Mucosa of descending colon (tissue), 3 donors: ENCODE measurements around the gene BRIX1. TPM values are rescaled to one million over a fixed set of nuclear protein-coding genes. Genes with fewer than 3 reads are reported as not detected.
"Not testable (repeated sequence)": the region's sequence is repeated elsewhere in the genome, so short reads cannot be mapped to it uniquely, and the experiment has no call there.

Experiments
- ATAC-seq: fragments of 200-7000 bp; cut with Tn5 transposase; one replicate; pipeline ENCODE4 v1.9.1; 2020; ENCODE audit warnings: mild to moderate bottlenecking, moderate library complexity
- DNase-seq, 3 donors: peaks; one replicate each; pipeline ENCODE4 v3.0.0-alpha.2; 2020
- H3K36me3 ChIP-seq: fragments of 200-600 bp; one replicate; pipeline ENCODE4 v1.8.0; 2021; ENCODE audit warnings: low read depth, mild to moderate bottlenecking
- H3K4me1 ChIP-seq: fragments of 200-600 bp; one replicate; pipeline ENCODE4 v1.8.0; 2021; ENCODE audit warnings: low read depth, mild to moderate bottlenecking
- H3K4me3 ChIP-seq: fragments of 200-600 bp; one replicate; pipeline ENCODE4 v1.8.0; 2021; ENCODE audit warnings: mild to moderate bottlenecking
- H3K9me3 ChIP-seq: fragments of 200-600 bp; one replicate; pipeline ENCODE4 v1.8.0; 2021; ENCODE audit warnings: mild to moderate bottlenecking
- intact Hi-C, 2 donors: fragments of 100-400 bp; cut with DNase I in 1 of 2; cut with micrococcal nuclease in 1 of 2; formaldehyde crosslinking; loops; one replicate each; pipeline versions ENCODE4 v1.11.0 to v1.11.1; 2022; cut with DNase I, micrococcal nuclease
- total RNA-seq, 3 donors: library from RNA; stranded (reverse); fragmentation: NEBNext Ultra II Directional in 2 of 3; extraction: Animal tissue kit (Norgen Biotek cat#: 25700) in 2 of 3; gene quantifications; one replicate each; pipeline versions ENCODE4 v1.2.1 to v1.2.4, GENCODE V29; 2021 to 2023
- TF ChIP-seq, protein P1 (sequence below): fragments of 200-600 bp; IDR thresholded peaks from one replicate; pipeline ENCODE4 v1.8.0; 2022; ENCODE audit warnings: antibody characterized with exemption, mild to moderate bottlenecking
- donor health status: DM: no; HTN: no; CAD: no; lungs with moderate emphysema.
- donor health status: DM: no; HTN: no; CAD: no.
- donor health status: DM: no; HTN: yes; CAD: no.

BRIX1 gene
- total RNA-seq, 3 donors from 2014 or later: 10.7 to 19.2 (median 18.2) TPM

DNA sequence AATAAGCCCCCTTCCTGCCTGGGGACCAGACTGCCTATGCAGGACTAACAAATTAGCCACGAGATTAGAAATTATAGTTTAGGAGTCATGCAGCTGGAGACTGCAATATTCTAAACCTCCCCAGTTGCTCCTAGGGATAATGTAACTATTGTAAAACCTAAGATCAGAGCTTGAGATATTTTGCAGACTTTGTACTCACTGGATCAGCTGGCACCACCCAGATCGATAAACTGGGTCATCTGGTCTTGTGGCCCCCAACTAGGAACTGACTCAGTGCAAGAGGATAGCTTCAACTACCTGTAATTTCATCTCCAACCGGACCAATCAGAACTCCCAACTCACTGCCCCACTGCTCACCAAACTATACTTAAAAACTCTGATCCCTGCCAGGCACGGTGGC is 52.0 kb downstream of the BRIX1 start:
- Histone ChIP-seq H3K36me3 (no peaks in the 10 kb centered on the region), H3K4me1 (no peaks in the 10 kb centered on the region), H3K9me3 (peaks cover 9% of the 10 kb centered on the region), H3K4me3 (no peak overlapping the region)
- ATAC-seq (no peak), DNase-seq (no peak)
- TF ChIP-seq, protein P1, sequence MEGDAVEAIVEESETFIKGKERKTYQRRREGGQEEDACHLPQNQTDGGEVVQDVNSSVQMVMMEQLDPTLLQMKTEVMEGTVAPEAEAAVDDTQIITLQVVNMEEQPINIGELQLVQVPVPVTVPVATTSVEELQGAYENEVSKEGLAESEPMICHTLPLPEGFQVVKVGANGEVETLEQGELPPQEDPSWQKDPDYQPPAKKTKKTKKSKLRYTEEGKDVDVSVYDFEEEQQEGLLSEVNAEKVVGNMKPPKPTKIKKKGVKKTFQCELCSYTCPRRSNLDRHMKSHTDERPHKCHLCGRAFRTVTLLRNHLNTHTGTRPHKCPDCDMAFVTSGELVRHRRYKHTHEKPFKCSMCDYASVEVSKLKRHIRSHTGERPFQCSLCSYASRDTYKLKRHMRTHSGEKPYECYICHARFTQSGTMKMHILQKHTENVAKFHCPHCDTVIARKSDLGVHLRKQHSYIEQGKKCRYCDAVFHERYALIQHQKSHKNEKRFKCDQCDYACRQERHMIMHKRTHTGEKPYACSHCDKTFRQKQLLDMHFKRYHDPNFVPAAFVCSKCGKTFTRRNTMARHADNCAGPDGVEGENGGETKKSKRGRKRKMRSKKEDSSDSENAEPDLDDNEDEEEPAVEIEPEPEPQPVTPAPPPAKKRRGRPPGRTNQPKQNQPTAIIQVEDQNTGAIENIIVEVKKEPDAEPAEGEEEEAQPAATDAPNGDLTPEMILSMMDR: no peak
- intact Hi-C loops: no loop called here

DNA sequence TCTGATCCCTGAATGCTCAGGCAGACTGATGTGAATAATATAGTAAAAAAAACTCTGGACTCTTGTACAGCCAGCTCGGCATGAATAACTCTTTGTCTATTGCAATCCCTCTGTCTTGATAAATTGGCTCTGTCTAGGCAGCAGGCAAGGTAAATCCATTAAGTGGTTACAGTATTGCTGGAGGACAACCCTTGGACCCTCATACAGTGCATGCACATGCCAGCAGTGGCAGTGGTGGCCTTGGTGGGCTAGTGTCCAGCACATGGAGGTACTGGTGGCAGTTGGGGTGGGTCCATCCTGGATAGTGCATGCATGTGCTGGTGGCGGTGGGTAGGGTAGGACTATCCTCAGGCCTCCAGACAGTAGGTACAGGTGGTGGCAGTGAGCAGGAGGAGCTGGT is 52.7 kb downstream of the BRIX1 start:
- H3K9me3 ChIP-seq: peaks cover 9% of the 10 kb centered on the region
- no peaks in the 10 kb centered on the region for H3K4me1 ChIP-seq
- H3K4me3 ChIP-seq: no peak overlapping the region
- no peaks in the 10 kb centered on the region for H3K36me3 ChIP-seq
- intact Hi-C loops: no loop called here
- TF ChIP-seq, protein P1: no peak
- ATAC-seq: no peak
- no peak for DNase-seq

DNA sequence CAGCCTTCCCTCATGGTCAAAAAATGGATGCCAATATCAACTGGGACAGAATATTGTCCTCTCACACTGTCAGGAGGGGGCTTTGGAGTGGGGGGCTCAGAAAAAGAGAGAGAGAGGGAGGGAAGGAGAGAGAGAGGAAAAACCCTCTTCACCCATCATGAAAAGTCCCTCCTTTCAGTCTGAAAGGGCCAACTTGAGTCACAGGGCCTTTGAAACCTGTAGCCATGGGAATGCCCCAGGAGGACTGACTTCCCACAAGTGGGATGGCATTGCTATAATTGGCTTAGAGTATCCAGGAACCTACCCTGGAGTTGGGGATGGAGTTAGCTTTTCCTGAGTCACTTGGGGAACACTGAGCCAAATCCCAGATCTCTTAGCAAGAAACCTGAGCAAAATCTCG is 55.0 kb downstream of the BRIX1 start:
- Histone ChIP-seq H3K36me3 (no peaks in the 10 kb centered on the region), H3K9me3 (peaks cover 6% of the 10 kb centered on the region), H3K4me1 (no peaks in the 10 kb centered on the region), H3K4me3 (no peak overlapping the region)
- DNase-seq (no peak), ATAC-seq (no peak)
- intact Hi-C loops: no loop called here
- TF ChIP-seq, protein P1: no peak

DNA sequence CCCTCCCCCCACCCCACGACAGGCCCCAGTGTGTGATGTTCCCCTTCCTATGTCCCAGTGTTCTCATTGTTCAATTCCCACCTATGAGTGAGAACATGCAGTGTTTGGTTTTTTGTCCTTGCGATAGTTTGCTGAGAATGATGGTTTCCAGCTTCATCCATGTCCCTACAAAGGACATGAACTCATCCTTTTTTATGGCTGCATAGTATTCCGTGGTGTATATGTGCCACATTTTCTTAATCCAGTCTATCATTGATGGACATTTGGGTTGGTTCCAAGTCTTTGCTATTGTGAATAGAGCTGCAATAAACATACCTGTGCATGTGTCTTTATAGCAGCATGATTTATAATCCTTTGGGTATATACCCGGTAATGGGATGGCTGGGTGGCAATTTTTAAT is 56.1 kb downstream of the BRIX1 start:
- H3K36me3 ChIP-seq, intact Hi-C loops, H3K4me3 ChIP-seq, H3K4me1 ChIP-seq, ATAC-seq, DNase-seq, H3K9me3 ChIP-seq: not testable (repeated sequence)

Other genes starting within 250 kb of the BRIX1 start
- under 1 TPM in 2 of 3 donors, not detected in 1; 0.29 to 0.43 TPM for gene TTC23L, start 76.5 kb upstream of the BRIX1 start, total RNA-seq
- 10 to 100 TPM; 12.0 to 14.7 (median 13.8) TPM for gene RAD1, start 207 bp upstream of the BRIX1 start, total RNA-seq
- 10 to 100 TPM; 37.1 to 53.6 (median 40.1) TPM for gene DNAJC21, start 13.8 kb downstream of the BRIX1 start, total RNA-seq
- not detected for gene AGXT2, start 132.2 kb downstream of the BRIX1 start, total RNA-seq